Upper lobe of right lung (tissue), 1 donor: ENCODE results near the gene ESR1. TPM values are rescaled to one million over a fixed set of nuclear protein-coding genes. Genes with fewer than 3 reads are reported as not detected.

ENCODE experiments used
- ATAC-seq: fragments of 200-7000 bp; cut with Tn5 transposase; one replicate; pipeline ENCODE4 v1.9.1; 2020; ENCODE audit warnings: mild to moderate bottlenecking, moderate library complexity
- DNase-seq: peaks from one replicate; pipeline ENCODE4 v3.0.0-alpha.2; 2020
- H3K27ac ChIP-seq: fragments of 200-600 bp; one replicate; pipeline ENCODE4 v1.8.0; 2022
- H3K27me3 ChIP-seq: fragments of 200-600 bp; one replicate; pipeline ENCODE4 v1.8.0; 2022; ENCODE audit warnings: mild to moderate bottlenecking
- H3K36me3 ChIP-seq: fragments of 200-600 bp; one replicate; pipeline ENCODE4 v1.8.0; 2022
- H3K4me1 ChIP-seq: fragments of 200-600 bp; one replicate; pipeline ENCODE4 v1.8.0; 2022
- H3K4me3 ChIP-seq: fragments of 200-600 bp; one replicate; pipeline ENCODE4 v1.8.0; 2022; ENCODE audit warnings: mild to moderate bottlenecking
- H3K9me3 ChIP-seq: fragments of 200-600 bp; one replicate; pipeline ENCODE4 v1.8.0; 2022
- CTCF ChIP-seq: fragments of 200-600 bp; IDR thresholded peaks from one replicate; pipeline ENCODE4 v1.8.0; 2022; ENCODE audit warnings: antibody characterized with exemption
- intact Hi-C: fragments of 100-400 bp; cut with DNase I; formaldehyde crosslinking; loops from one replicate; pipeline ENCODE4 v1.11.0; 2022
- total RNA-seq: library from RNA; stranded (reverse); fragmentation: NEBNext Ultra II Directional; extraction: Animal tissue kit (Norgen Biotek cat#: 25700); gene quantifications from one replicate; pipeline ENCODE4 v1.2.1, GENCODE V29; 2021
- donor health status: DM: no; HTN: yes; CAD: no; lungs with severe emphysema.

ESR1 gene
- total RNA-seq, 1 donor from 2014 or later = 5.7 TPM

GRCh38 chr6:151869345-151869744 lies 61.9 kb downstream of the ESR1 start:
- H3K27ac ChIP-seq = no peak overlapping the region
- TF ChIP-seq CTCF = no peak

GRCh38 chr6:151869787-151870186 lies 62.3 kb downstream of the ESR1 start:
- H3K4me1 ChIP-seq = no peaks in the 10 kb centered on the region
- H3K27ac ChIP-seq = no peak overlapping the region
- H3K4me3 ChIP-seq = no peak overlapping the region
- intact Hi-C loops = no loop called here
- DNase-seq (no peak), ATAC-seq (no peak)
- H3K27me3 ChIP-seq = no peaks in the 10 kb centered on the region
- TF ChIP-seq CTCF = no peak
- H3K9me3 ChIP-seq = no peaks in the 10 kb centered on the region
- H3K36me3 ChIP-seq = no peaks in the 10 kb centered on the region

More at GRCh38 chr6:151869345-151869744, 61.9 kb downstream of the ESR1 start:
- intact Hi-C loops = no loop called here
- Histone ChIP-seq H3K4me1 (no peaks in the 10 kb centered on the region), H3K36me3 (no peaks in the 10 kb centered on the region), H3K4me3 (no peak overlapping the region), H3K9me3 (no peaks in the 10 kb centered on the region), H3K27me3 (no peaks in the 10 kb centered on the region)
- DNase-seq (no peak), ATAC-seq (no peak)

GRCh38 chr6:151870375-151870774 lies 62.9 kb downstream of the ESR1 start:
- intact Hi-C loops = no loop called here
- no peak for TF ChIP-seq CTCF
- DNase-seq = no peak
- no peak for ATAC-seq
- Histone ChIP-seq H3K4me1 (no peaks in the 10 kb centered on the region), H3K4me3 (no peak overlapping the region), H3K27me3 (no peaks in the 10 kb centered on the region), H3K36me3 (no peaks in the 10 kb centered on the region), H3K9me3 (no peaks in the 10 kb centered on the region), H3K27ac (no peak overlapping the region)

- TF ChIP-seq CTCF = no peak
- Histone ChIP-seq H3K4me3 (no peak overlapping the region), H3K36me3 (no peaks in the 10 kb centered on the region), H3K27ac (no peak overlapping the region), H3K4me1 (no peaks in the 10 kb centered on the region), H3K27me3 (no peaks in the 10 kb centered on the region), H3K9me3 (no peaks in the 10 kb centered on the region)
- ATAC-seq = no peak
- intact Hi-C loops = no loop called here
- no peak for DNase-seq
These were observed 68.0 kb downstream of the ESR1 start for GRCh38 chr6:151875524-151875923.

GRCh38 chr6:151876122-151876521 lies 68.6 kb downstream of the ESR1 start:
- ATAC-seq (no peak), DNase-seq (no peak)
- H3K27ac ChIP-seq = no peak overlapping the region
- no peak overlapping the region for H3K4me3 ChIP-seq
- intact Hi-C loops = no loop called here
- no peaks in the 10 kb centered on the region for H3K4me1 ChIP-seq
- no peaks in the 10 kb centered on the region for H3K27me3 ChIP-seq
- TF ChIP-seq CTCF = no peak
- H3K36me3 ChIP-seq = no peaks in the 10 kb centered on the region
- H3K9me3 ChIP-seq = no peaks in the 10 kb centered on the region

- Histone ChIP-seq H3K4me1 (no peaks in the 10 kb centered on the region), H3K9me3 (no peaks in the 10 kb centered on the region), H3K27me3 (no peaks in the 10 kb centered on the region), H3K36me3 (no peaks in the 10 kb centered on the region), H3K27ac (no peak overlapping the region), H3K4me3 (no peak overlapping the region)
- no peak for DNase-seq
- intact Hi-C loops = no loop called here
- ATAC-seq = no peak
- TF ChIP-seq CTCF = no peak
These were observed 70.0 kb downstream of the ESR1 start for GRCh38 chr6:151877458-151877857.
